HL-60 (cell line): ENCODE results near the gene PHF19.

Source experiments
- GABPA ChIP-seq: IDR thresholded peaks from 2 replicates; pipeline ENCODE4 v1.6.1; 2012; ENCODE audit warnings: low read depth
- POLR2AphosphoS5 ChIP-seq: IDR thresholded peaks from 2 replicates; pipeline ENCODE4 v1.6.1; 2012; ENCODE audit warnings: low read depth
- SPI1 ChIP-seq: IDR thresholded peaks from 2 replicates; pipeline ENCODE4 v1.6.1; 2012; ENCODE audit warnings: low read depth, mild to moderate bottlenecking, borderline replicate concordance
- TF ChIP-seq, protein P1 (sequence below): IDR thresholded peaks from one replicate; pipeline ENCODE4 v1.5.1; 2011; ENCODE audit warnings: low read length, control low read depth, inconsistent platforms; ENCODE audit not compliant: insufficient read depth
- TF ChIP-seq, protein P2 (sequence below): IDR thresholded peaks from 2 replicates; pipeline ENCODE4 v1.6.1; 2012; ENCODE audit warnings: low read depth; ENCODE audit not compliant: insufficient replicate concordance

DNA sequence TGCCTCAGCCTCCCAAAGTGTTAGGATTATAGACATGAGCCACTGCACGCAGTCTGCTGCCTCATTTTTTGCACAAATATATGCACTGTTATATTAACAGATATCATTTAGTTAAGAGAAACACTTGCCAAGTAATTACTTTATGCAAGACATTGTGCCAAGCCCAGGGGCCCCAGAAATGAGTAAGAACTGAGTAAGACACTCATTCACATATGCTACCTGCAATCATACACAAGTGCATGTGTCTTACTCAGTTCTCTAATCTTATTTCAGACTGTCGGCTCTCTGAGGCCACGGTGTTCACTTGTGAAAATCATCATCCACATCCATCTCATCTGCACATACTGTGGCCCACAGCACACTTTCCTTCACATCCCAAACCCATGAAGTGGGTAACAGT lies 33.7 kb upstream of the PHF19 start:
- TF ChIP-seq, protein P1, sequence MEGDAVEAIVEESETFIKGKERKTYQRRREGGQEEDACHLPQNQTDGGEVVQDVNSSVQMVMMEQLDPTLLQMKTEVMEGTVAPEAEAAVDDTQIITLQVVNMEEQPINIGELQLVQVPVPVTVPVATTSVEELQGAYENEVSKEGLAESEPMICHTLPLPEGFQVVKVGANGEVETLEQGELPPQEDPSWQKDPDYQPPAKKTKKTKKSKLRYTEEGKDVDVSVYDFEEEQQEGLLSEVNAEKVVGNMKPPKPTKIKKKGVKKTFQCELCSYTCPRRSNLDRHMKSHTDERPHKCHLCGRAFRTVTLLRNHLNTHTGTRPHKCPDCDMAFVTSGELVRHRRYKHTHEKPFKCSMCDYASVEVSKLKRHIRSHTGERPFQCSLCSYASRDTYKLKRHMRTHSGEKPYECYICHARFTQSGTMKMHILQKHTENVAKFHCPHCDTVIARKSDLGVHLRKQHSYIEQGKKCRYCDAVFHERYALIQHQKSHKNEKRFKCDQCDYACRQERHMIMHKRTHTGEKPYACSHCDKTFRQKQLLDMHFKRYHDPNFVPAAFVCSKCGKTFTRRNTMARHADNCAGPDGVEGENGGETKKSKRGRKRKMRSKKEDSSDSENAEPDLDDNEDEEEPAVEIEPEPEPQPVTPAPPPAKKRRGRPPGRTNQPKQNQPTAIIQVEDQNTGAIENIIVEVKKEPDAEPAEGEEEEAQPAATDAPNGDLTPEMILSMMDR: no peak
- no peak for TF ChIP-seq POLR2AphosphoS5
- TF ChIP-seq, protein P2, sequence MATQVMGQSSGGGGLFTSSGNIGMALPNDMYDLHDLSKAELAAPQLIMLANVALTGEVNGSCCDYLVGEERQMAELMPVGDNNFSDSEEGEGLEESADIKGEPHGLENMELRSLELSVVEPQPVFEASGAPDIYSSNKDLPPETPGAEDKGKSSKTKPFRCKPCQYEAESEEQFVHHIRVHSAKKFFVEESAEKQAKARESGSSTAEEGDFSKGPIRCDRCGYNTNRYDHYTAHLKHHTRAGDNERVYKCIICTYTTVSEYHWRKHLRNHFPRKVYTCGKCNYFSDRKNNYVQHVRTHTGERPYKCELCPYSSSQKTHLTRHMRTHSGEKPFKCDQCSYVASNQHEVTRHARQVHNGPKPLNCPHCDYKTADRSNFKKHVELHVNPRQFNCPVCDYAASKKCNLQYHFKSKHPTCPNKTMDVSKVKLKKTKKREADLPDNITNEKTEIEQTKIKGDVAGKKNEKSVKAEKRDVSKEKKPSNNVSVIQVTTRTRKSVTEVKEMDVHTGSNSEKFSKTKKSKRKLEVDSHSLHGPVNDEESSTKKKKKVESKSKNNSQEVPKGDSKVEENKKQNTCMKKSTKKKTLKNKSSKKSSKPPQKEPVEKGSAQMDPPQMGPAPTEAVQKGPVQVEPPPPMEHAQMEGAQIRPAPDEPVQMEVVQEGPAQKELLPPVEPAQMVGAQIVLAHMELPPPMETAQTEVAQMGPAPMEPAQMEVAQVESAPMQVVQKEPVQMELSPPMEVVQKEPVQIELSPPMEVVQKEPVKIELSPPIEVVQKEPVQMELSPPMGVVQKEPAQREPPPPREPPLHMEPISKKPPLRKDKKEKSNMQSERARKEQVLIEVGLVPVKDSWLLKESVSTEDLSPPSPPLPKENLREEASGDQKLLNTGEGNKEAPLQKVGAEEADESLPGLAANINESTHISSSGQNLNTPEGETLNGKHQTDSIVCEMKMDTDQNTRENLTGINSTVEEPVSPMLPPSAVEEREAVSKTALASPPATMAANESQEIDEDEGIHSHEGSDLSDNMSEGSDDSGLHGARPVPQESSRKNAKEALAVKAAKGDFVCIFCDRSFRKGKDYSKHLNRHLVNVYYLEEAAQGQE: no peak
- no peak for TF ChIP-seq GABPA
- no peak for TF ChIP-seq SPI1
